CD14-positive monocyte (primary cell): ENCODE results near the gene MTX1. TPM values are rescaled to one million over a fixed set of nuclear protein-coding genes. Genes with fewer than 3 reads are reported as not detected.

Experiments
- DNase-seq, 3 donors: peaks; one replicate each; pipeline ENCODE4 v3.0.0-alpha.2; 2011 to 2022
- H2AFZ ChIP-seq: 2 replicates; pipeline ENCODE4 v1.6.0; 2012; ENCODE audit warnings: mild to moderate bottlenecking, low read depth, low read length, inconsistent platforms; ENCODE audit not compliant: insufficient read depth, poor library complexity, severe bottlenecking
- H3K27ac ChIP-seq, 2 donors: 1 replicate in 1 of 2; 2 replicates in 1 of 2; pipeline ENCODE4 v1.5.1; 2012 to 2013; ENCODE audit warnings: low read length in 2 of 2, control low read depth in 1 of 2, inconsistent platforms in 1 of 2, low read depth in 1 of 2, mild to moderate bottlenecking in 1 of 2
- H3K27me3 ChIP-seq, 2 donors: one replicate each; pipeline versions ENCODE4 v1.6.0 to v1.6.1; 2011 to 2013; ENCODE audit warnings: low read length in 2 of 2; ENCODE audit not compliant: control insufficient read depth in 2 of 2, insufficient read depth in 2 of 2
- H3K36me3 ChIP-seq, 2 donors: replicated peaks in 1 of 2; 1 replicate in 1 of 2; 2 replicates in 1 of 2; pipeline versions ENCODE4 v1.5.1 to v1.6.1; 2012 to 2013; ENCODE audit warnings: low read length in 2 of 2, control low read depth in 1 of 2, inconsistent platforms in 1 of 2, mild to moderate bottlenecking in 1 of 2; ENCODE audit not compliant: insufficient read depth in 2 of 2, control insufficient read depth in 1 of 2
- H3K4me1 ChIP-seq, 2 donors: 1 replicate in 1 of 2; 2 replicates in 1 of 2; pipeline versions ENCODE4 v1.5.1 to v1.6.1; 2012 to 2013; ENCODE audit warnings: low read length in 2 of 2, control low read depth in 1 of 2, inconsistent platforms in 1 of 2, mild to moderate bottlenecking in 1 of 2, moderate library complexity in 1 of 2; ENCODE audit not compliant: insufficient read depth in 2 of 2, control insufficient read depth in 1 of 2
- H3K4me2 ChIP-seq: replicated peaks from 2 replicates; pipeline ENCODE3; 2012; ENCODE audit warnings: low read length, moderate library complexity, mild to moderate bottlenecking; ENCODE audit not compliant: poor library complexity, severe bottlenecking; ENCODE audit errors: extremely low read depth
- H3K4me3 ChIP-seq, 3 experiments: fragments of 200-600 bp in 1 of 3; sonication (generic) in 1 of 3; replicated peaks in 1 of 3; 1 replicate in 2 of 3; 2 replicates in 1 of 3; pipeline ENCODE4 v1.5.1; 2011 to 2013; ENCODE audit warnings: low read length in 3 of 3, mild to moderate bottlenecking in 3 of 3, control low read depth in 2 of 3, low read depth in 2 of 3, inconsistent platforms in 1 of 3, moderate library complexity in 1 of 3
- H3K79me2 ChIP-seq: 2 replicates; pipeline ENCODE4 v1.6.0; 2012; ENCODE audit warnings: mild to moderate bottlenecking, control low read depth, inconsistent platforms, low read length, moderate library complexity; ENCODE audit not compliant: insufficient read depth
- H3K9ac ChIP-seq: 2 replicates; pipeline ENCODE4 v1.6.0; 2017; ENCODE audit warnings: low read length, mild to moderate bottlenecking; ENCODE audit not compliant: insufficient read depth, poor library complexity, severe bottlenecking
- H3K9me3 ChIP-seq, 2 donors: replicated peaks in 1 of 2; 1 replicate in 1 of 2; 2 replicates in 1 of 2; pipeline versions ENCODE4 v1.5.1 to v1.6.1; 2012 to 2013; ENCODE audit warnings: low read length in 2 of 2, control low read depth in 1 of 2; ENCODE audit not compliant: control insufficient read depth in 1 of 2, insufficient read depth in 1 of 2
- H4K20me1 ChIP-seq: 2 replicates; pipeline ENCODE4 v1.6.0; 2012; ENCODE audit warnings: mild to moderate bottlenecking, low read length, control low read depth, moderate library complexity; ENCODE audit not compliant: insufficient read depth
- H3K27ac Mint-ChIP-seq, 7 donors: one replicate each; pipeline ENCODE4 v1.8.0; 2020; ENCODE audit warnings: mild to moderate bottlenecking in 7 of 7, mixed read lengths in 7 of 7, moderate library complexity in 6 of 7, inconsistent platforms in 2 of 7
- H3K27me3 Mint-ChIP-seq, 3 donors: one replicate each; pipeline ENCODE4 v1.8.0; 2021 to 2022; ENCODE audit warnings: low read depth in 3 of 3, mild to moderate bottlenecking in 3 of 3, mixed read lengths in 3 of 3, moderate library complexity in 3 of 3, inconsistent platforms in 1 of 3
- H3K36me3 Mint-ChIP-seq, 2 donors: one replicate each; pipeline ENCODE4 v1.8.0; 2020; ENCODE audit warnings: mixed read lengths in 2 of 2, inconsistent platforms in 1 of 2, mild to moderate bottlenecking in 1 of 2
- H3K4me1 Mint-ChIP-seq: one replicate; pipeline ENCODE4 v1.8.0; 2020; ENCODE audit warnings: mild to moderate bottlenecking, mixed read lengths
- H3K4me3 Mint-ChIP-seq, 2 donors: one replicate each; pipeline ENCODE4 v1.8.0; 2020; ENCODE audit warnings: mild to moderate bottlenecking in 2 of 2, mixed read lengths in 2 of 2, moderate library complexity in 1 of 2
- H3K9me3 Mint-ChIP-seq, 7 donors: one replicate each; pipeline ENCODE4 v1.8.0; 2020 to 2022; ENCODE audit warnings: mixed read lengths in 7 of 7, mild to moderate bottlenecking in 6 of 7, moderate library complexity in 6 of 7, inconsistent platforms in 2 of 7
- CTCF ChIP-seq: fragments of 200-600 bp; IDR thresholded peaks from one replicate; pipeline ENCODE4 v1.8.0; 2022; ENCODE audit warnings: antibody characterized with exemption, mild to moderate bottlenecking
- WGBS: methylation state at CpG from one replicate; pipeline ENCODE4 v1.1.5; 2013; ENCODE audit warnings: missing lambda C conversion rate; ENCODE audit not compliant: insufficient coverage; 5-methylcytosine and 5-hydroxymethylcytosine counted together
- intact Hi-C, 2 donors: fragments of 100-400 bp; cut with micrococcal nuclease; formaldehyde crosslinking; loops; one replicate each; pipeline versions ENCODE4 v1.15.0 to v1.15.1; 2023
- polyA plus RNA-seq, 3 donors: library from polyadenylated mRNA; depleted of rRNA in 1 of 3; unstranded in 2 of 3; stranded (reverse) in 1 of 3; fragments of 300-500 nt in 2 of 3; fragments of >200 nt in 1 of 3; fragmentation: Illumina TruSeq in 2 of 3; gene quantifications; 1 replicate in 2 of 3; 2 replicates in 1 of 3; pipeline ENCODE4 v1.2.3, GENCODE V29; 2012 to 2021

The MTX1 gene
- polyA plus RNA-seq, 3 donors: 79.7 to 101 (median 86.0) TPM

GRCh38 chr1:155205969-155206593 lies 2.4 kb upstream of the MTX1 start:
- Histone ChIP-seq H2AFZ (no peak overlapping the region), H3K9me3 (no peaks in the 10 kb centered on the region), H4K20me1 (no peaks in the 10 kb centered on the region), H3K27ac (no peak overlapping the region), H3K36me3 (no peaks in the 10 kb centered on the region), H3K4me1 (peaks cover 42 to 44% of the 10 kb centered on the region in 2 donors), H3K9ac (no peak overlapping the region), H3K4me2 (no peak overlapping the region), H3K4me3 (no peak overlapping the region), H3K27me3 (no peaks in the 10 kb centered on the region), H3K79me2 (peaks cover 11% of the 10 kb centered on the region)
- H3K4me1 Mint-ChIP-seq: peaks cover 37% of the 10 kb centered on the region
- WGBS: 100% methylated on average over 1 of the region's 9 CpGs
- no peak for TF ChIP-seq CTCF
- DNase-seq: no peak
- H3K27me3 Mint-ChIP-seq: no peaks in the 10 kb centered on the region
- peaks cover 4 to 7% of the 10 kb centered on the region in 2 donors for H3K36me3 Mint-ChIP-seq
- H3K4me3 Mint-ChIP-seq: no peak overlapping the region
- H3K27ac Mint-ChIP-seq: peak overlapping the region in 1 of 7 donors; percentile 63
- intact Hi-C loops: loop anchor here (2.0 to 5.0 kb wide), 3 partner anchors 21 to 101 kb away; partner anchors contain the start of gene FDPS (in 1 of the 2)
- H3K9me3 Mint-ChIP-seq: peaks cover 0 to 1% (median 0%) of the 10 kb centered on the region in 7 donors

DNA sequence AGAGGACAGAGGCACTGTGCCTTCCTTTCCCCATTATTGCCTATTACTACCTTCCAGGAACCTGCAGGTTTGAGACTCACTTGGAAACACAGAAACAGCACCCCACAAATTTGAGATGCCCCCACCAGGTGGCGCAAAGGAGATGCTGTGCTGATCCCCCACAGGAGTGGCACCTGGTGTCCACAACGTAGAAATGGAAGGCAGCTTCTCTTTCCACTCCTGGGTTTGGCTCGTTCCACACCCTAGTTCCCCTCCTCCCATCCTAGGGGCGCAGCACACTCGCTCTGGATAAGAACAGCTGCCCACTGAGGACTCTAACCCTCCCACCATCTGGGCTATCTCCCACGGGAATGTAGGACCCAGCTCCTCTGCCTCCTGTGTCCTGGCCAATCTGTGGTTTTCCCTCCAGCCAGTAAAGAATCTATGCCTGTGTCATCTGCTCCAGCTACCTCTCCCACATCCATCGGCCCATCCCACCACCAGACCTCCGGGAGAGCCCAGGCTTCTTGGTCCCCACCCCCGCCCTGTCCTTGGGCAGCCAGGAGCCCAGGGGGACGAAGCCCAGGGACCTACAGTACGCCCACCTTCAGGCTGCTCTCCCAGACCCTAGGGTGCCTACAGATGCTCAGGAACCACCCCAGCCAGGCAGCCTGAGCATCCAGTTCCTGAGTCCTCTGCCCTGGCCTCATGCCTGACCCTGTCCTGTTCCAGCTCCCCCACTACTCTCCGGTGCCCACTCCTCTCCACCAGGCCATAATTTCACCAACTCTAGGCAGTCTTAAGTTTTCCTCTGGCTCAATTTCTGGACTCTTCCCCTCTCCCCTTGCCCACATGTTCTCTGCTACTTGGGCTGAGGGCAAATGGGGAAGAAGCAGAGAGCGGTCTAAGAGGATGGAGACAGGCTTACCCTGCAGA lies 1.3 kb upstream of the MTX1 start:
- Mint-ChIP-seq H3K4me3 (peak overlapping the region; percentile 76 to 83), H3K9me3 (peaks cover 0 to 1% (median 0%) of the 10 kb centered on the region in 7 donors), H3K4me1 (peaks cover 47% of the 10 kb centered on the region), H3K27me3 (no peaks in the 10 kb centered on the region), H3K36me3 (peaks cover 13 to 17% of the 10 kb centered on the region in 2 donors), H3K27ac (peak overlapping the region; percentile 83 to 100 (median 99))
- peaks cover 21% of the 10 kb centered on the region for H3K79me2 ChIP-seq
- H3K27me3 ChIP-seq: no peaks in the 10 kb centered on the region
- H3K36me3 ChIP-seq: peaks cover 2 to 5% of the 10 kb centered on the region in 2 donors
- no peaks in the 10 kb centered on the region for H4K20me1 ChIP-seq
- H3K9me3 ChIP-seq: no peaks in the 10 kb centered on the region
- H2AFZ ChIP-seq: peak overlapping the region; percentile 7
- 23% methylated on average over 9 of the region's 13 CpGs for WGBS
- H3K27ac ChIP-seq: peak overlapping the region; percentile 98 to 100
- peak overlapping the region; percentile 99 for H3K9ac ChIP-seq
- TF ChIP-seq CTCF: peak; percentile 93
- DNase-seq: peak; percentile 80 to 83 (median 81)
- intact Hi-C loops: loop anchor here (1.0 to 5.0 kb wide), 4 partner anchors 19 to 100 kb away; partner anchors contain the start of gene FDPS (in 1 of the 2)
- H3K4me3 ChIP-seq: peak overlapping the region in 1 of 3 experiments; percentile 90
- peak overlapping the region; percentile 93 for H3K4me2 ChIP-seq
- peaks cover 52 to 54% of the 10 kb centered on the region in 2 donors for H3K4me1 ChIP-seq
